Endothelial cell (in vitro differentiated cells): ENCODE results near the gene DEGS2. TPM values are rescaled to one million over a fixed set of nuclear protein-coding genes. Genes with fewer than 3 reads are reported as not detected.

Source experiments
- DNase-seq: peaks from one replicate; pipeline ENCODE4 v3.0.0; 2021; ENCODE audit warnings: low spot score
- H3K27ac Mint-ChIP-seq: one replicate; pipeline ENCODE4 v1.8.0; 2021; ENCODE audit warnings: mixed read lengths, inconsistent platforms; ENCODE audit not compliant: unreplicated experiment
- H3K27me3 Mint-ChIP-seq: one replicate; pipeline ENCODE4 v1.8.0; 2021; ENCODE audit warnings: mild to moderate bottlenecking, moderate library complexity, mixed read lengths, inconsistent platforms; ENCODE audit not compliant: unreplicated experiment
- H3K36me3 Mint-ChIP-seq: one replicate; pipeline ENCODE4 v1.8.0; 2021; ENCODE audit warnings: mild to moderate bottlenecking, low read depth, mixed read lengths, inconsistent platforms; ENCODE audit not compliant: unreplicated experiment
- H3K4me1 Mint-ChIP-seq: one replicate; pipeline ENCODE4 v1.8.0; 2021; ENCODE audit warnings: mild to moderate bottlenecking, mixed read lengths, inconsistent platforms; ENCODE audit not compliant: unreplicated experiment
- H3K4me3 Mint-ChIP-seq: one replicate; pipeline ENCODE4 v1.8.0; 2021; ENCODE audit warnings: mild to moderate bottlenecking, mixed read lengths, inconsistent platforms; ENCODE audit not compliant: unreplicated experiment
- H3K9me3 Mint-ChIP-seq: one replicate; pipeline ENCODE4 v1.8.0; 2021; ENCODE audit warnings: mixed read lengths, inconsistent platforms; ENCODE audit not compliant: unreplicated experiment
- total RNA-seq: library from RNA; stranded (reverse); fragmentation: NEBNext Ultra II Directional; extraction: Animal tissue kit (Norgen Biotek cat#: 25700); gene quantifications from one replicate; pipeline ENCODE4 v1.2.1, GENCODE V29; 2021; ENCODE audit not compliant: unreplicated experiment
- TF ChIP-seq, protein P1 (sequence below): fragments of 200-600 bp; sonication (generic); IDR thresholded peaks from one replicate; pipeline ENCODE4 v1.5.0; 2021; ENCODE audit warnings: antibody characterized with exemption; ENCODE audit not compliant: unreplicated experiment

The DEGS2 gene
- total RNA-seq, 1 donor from 2014 or later, result not detected

DNA sequence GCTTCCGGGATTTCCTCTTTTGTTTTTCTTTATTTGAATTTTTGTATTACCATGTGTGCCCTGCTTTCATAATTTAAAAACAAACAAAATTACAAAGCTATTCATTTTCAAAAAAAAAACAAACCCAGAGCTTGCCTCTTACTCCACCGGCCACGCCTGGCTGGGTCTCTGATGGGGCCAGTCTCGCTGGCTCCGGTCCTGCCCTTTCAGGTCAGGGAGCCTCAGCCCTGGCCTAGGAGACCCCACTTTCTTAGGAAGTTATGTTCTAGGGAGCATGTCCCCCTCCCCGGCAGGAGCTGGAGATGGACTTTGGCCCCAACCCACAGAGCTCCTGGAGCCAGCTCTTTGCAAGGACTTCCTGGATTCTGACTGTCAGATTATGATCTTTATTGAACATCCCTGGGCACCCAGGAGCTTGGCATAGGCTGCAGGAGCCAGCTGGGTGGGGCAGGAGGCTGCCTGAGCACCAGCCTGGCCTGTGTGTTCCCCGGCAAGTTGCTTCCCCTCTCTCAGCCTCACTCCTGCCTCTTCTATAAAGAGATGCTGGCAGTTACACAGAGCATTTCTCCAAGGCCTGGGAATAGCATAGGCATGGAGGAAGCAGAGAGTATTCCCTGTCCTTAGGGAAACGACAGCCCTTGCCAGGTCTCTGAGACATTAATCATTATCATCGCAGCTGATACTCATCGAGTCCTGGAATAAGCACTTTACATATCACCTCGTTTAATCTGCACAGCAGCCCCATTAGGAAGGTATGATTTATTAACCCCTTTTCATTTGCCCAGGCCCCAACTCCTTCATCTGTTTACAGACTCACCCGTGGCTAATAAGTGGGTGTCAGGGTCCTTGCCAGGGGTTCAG lies 3.5 kb downstream of the DEGS2 start:
- Mint-ChIP-seq H3K27ac (no peak overlapping the region), H3K4me3 (no peak overlapping the region), H3K27me3 (peaks cover 17% of the 10 kb centered on the region), H3K36me3 (peaks cover 7% of the 10 kb centered on the region), H3K4me1 (no peaks in the 10 kb centered on the region), H3K9me3 (no peaks in the 10 kb centered on the region)
- TF ChIP-seq, protein P1, sequence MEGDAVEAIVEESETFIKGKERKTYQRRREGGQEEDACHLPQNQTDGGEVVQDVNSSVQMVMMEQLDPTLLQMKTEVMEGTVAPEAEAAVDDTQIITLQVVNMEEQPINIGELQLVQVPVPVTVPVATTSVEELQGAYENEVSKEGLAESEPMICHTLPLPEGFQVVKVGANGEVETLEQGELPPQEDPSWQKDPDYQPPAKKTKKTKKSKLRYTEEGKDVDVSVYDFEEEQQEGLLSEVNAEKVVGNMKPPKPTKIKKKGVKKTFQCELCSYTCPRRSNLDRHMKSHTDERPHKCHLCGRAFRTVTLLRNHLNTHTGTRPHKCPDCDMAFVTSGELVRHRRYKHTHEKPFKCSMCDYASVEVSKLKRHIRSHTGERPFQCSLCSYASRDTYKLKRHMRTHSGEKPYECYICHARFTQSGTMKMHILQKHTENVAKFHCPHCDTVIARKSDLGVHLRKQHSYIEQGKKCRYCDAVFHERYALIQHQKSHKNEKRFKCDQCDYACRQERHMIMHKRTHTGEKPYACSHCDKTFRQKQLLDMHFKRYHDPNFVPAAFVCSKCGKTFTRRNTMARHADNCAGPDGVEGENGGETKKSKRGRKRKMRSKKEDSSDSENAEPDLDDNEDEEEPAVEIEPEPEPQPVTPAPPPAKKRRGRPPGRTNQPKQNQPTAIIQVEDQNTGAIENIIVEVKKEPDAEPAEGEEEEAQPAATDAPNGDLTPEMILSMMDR, result no peak
- DNase-seq, result no peak

DNA sequence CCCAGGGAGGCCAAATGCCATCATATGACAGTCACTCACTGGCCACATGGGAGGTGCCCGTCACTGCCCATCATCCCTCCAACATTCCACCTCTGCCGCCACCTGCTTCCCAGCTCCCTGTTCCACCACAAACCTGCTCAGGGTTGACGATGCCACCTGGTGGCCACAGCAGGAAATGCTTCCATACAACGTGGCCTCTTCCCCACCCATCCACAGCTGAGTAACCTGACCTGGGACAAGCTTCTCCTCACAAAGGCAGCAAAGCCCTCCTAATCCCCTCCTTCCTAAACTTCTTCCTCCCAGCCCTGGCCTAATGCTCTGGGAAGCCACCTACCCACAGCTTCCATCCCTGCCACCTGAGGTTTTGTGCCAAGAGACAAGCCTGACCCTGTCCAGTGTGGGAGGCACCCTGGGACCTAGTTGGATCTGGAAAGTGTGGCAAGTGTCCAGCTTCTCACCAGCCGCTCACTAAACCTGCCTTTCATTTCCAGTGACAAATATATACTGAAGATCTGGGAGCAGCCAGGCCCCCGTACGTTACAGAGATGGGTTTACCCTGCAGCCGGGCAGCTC lies 4.3 kb downstream of the DEGS2 start:
- no peaks in the 10 kb centered on the region for H3K4me1 Mint-ChIP-seq
- peak; percentile 53 for DNase-seq
- H3K27ac Mint-ChIP-seq, result no peak overlapping the region
- no peaks in the 10 kb centered on the region for H3K9me3 Mint-ChIP-seq
- H3K4me3 Mint-ChIP-seq, result no peak overlapping the region
- TF ChIP-seq, protein P1, result peak; percentile 82
- H3K36me3 Mint-ChIP-seq, result peaks cover 7% of the 10 kb centered on the region
- peaks cover 17% of the 10 kb centered on the region for H3K27me3 Mint-ChIP-seq

DNA sequence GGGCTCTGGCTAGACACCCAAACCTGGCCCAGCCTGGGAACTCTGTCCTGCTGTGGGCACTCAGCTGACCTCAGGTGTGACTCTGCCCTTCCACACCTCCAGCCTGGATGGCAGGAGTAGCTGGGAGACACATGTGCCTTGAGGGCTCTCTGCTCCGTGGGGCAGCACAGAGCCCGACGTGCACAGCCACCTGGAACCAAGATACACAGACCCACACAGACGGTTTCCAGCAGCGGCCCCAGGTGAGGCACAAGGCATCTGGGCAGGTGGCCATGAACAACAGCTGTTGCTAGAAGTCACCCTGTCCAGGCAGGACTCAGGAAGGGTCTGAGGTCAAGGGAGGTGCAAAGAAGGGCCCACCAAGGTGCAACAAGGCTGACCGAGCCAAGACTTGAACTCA lies 5.9 kb downstream of the DEGS2 start:
- Mint-ChIP-seq H3K27me3 (peaks cover 17% of the 10 kb centered on the region), H3K4me1 (no peaks in the 10 kb centered on the region), H3K4me3 (no peak overlapping the region), H3K36me3 (peaks cover 7% of the 10 kb centered on the region), H3K27ac (no peak overlapping the region), H3K9me3 (no peaks in the 10 kb centered on the region)
- TF ChIP-seq, protein P1, result no peak
- DNase-seq, result no peak

DNA sequence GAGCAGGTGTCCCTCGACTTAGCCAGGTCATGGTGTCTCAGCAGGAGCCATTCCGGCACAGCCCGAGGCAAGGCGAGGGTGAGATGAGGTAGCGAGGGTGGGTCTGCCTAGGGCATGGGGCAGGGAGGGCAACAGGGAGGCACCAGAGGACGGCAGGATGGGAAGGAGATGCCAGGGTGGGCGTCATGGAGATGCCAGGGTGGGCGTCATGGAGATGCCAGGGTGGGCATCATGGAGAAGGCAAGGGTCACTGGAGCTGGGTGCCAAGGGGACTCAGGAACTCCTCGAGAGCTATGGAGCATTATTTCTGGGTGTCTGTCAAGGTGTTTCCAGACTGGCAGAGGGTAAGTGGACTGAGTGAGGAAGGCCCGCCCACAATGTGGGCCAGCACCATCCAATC lies 7.4 kb downstream of the DEGS2 start:
- no peak for DNase-seq
- Mint-ChIP-seq H3K4me3 (no peak overlapping the region), H3K36me3 (peaks cover 7% of the 10 kb centered on the region), H3K27ac (no peak overlapping the region), H3K9me3 (no peaks in the 10 kb centered on the region), H3K4me1 (no peaks in the 10 kb centered on the region), H3K27me3 (peaks cover 18% of the 10 kb centered on the region)
- TF ChIP-seq, protein P1, result no peak
